H1 (cell line): ENCODE measurements around the gene ADGRF1.

Experiments used
- EZH2 ChIP-seq: fragments of 200-600 bp; sonication (generic); IDR thresholded peaks from 2 replicates; pipeline ENCODE4 v1.7.1; 2012; ENCODE audit warnings: low read depth, mild to moderate bottlenecking, moderate library complexity, low read length, inconsistent platforms; ENCODE audit not compliant: severe bottlenecking
- FOSL1 ChIP-seq: IDR thresholded peaks from 2 replicates; pipeline ENCODE4 v1.6.1; 2011; ENCODE audit warnings: mild to moderate bottlenecking, low read depth, low read length, moderate library complexity; ENCODE audit not compliant: insufficient read depth

DNA sequence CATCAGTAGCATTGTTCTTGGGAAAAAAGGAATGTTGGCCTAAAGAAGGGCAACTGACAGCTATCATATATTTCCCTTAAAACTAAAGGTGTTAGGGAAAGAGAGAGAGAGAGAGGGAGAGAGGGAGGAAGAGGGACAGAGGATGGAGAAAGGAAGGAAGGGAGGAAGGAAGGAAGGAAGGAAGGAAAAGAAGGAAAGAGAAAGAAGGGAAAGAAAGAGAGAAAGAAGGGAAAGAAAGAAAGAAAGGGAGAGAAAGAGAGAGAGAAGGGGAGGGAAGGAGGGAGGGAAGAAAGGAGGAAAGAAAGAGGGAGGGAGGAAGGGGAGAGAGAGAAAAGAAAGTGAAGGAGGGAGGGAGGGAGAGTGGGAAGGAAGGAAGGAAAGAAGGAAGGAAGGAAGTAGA is 82.7 kb downstream of the ADGRF1 start:
- TF ChIP-seq EZH2 (no peak), FOSL1 (no peak)
